Measurements from ENCODE around the gene TMIGD2. TPM values are rescaled to one million over a fixed set of nuclear protein-coding genes. Genes with fewer than 3 reads are reported as not detected.

The TMIGD2 gene
- total RNA-seq, 1 experiment from 2014 or later: not detected

DNA sequence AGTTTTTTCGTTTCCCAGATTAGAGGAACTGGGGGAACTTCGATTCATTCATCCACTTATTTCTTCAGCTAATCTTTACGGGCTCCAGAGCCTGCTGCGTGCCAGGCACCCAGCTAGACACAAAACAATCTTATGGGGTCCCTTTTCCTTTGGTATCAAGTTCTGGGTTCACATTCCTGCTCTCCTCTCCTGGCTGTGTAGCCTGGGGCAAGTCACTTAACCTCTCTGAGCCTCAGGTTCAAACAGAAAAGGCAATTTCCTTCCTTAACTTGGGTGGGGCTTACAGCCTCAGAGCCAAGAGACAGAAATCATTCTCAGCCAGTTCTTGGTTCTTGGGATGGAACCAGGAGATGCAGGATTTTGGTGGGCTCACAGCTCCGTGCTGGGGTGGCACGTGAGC lies 17.2 kb downstream of the TMIGD2 start:
- intact Hi-C loops (cut with micrococcal nuclease; ENCODE audit: unreplicated experiment): no loop called here
- no TSS peak for BruUV-seq (replicated peaks)
- DNase-seq (ENCODE audit: low spot score): no peak
- Histone ChIP-seq H3K27me3 (replicated peaks; ENCODE audit: insufficient read depth, low read depth, low read length, poor library complexity) (peaks cover 42% of the 10 kb centered on the region), H3K9me3 (ENCODE audit: low read depth, low read length, poor library complexity, severe bottlenecking) (no peaks in the 10 kb centered on the region), H3K4me1 (ENCODE audit: insufficient read depth, low read length, poor library complexity, severe bottlenecking) (no peaks in the 10 kb centered on the region), H3K36me3 (ENCODE audit: insufficient read depth, low read length, poor library complexity, severe bottlenecking) (no peaks in the 10 kb centered on the region), H3K27ac (ENCODE audit: low read depth, low read length, poor library complexity, severe bottlenecking) (no peak overlapping the region), H3K4me3 (ENCODE audit: low read depth, low read length, poor library complexity, severe bottlenecking) (no peak overlapping the region)
- TF ChIP-seq, protein P1, sequence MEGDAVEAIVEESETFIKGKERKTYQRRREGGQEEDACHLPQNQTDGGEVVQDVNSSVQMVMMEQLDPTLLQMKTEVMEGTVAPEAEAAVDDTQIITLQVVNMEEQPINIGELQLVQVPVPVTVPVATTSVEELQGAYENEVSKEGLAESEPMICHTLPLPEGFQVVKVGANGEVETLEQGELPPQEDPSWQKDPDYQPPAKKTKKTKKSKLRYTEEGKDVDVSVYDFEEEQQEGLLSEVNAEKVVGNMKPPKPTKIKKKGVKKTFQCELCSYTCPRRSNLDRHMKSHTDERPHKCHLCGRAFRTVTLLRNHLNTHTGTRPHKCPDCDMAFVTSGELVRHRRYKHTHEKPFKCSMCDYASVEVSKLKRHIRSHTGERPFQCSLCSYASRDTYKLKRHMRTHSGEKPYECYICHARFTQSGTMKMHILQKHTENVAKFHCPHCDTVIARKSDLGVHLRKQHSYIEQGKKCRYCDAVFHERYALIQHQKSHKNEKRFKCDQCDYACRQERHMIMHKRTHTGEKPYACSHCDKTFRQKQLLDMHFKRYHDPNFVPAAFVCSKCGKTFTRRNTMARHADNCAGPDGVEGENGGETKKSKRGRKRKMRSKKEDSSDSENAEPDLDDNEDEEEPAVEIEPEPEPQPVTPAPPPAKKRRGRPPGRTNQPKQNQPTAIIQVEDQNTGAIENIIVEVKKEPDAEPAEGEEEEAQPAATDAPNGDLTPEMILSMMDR (conservative IDR thresholded peaks at IDR 0.05; ENCODE audit: low read depth, low read length): no peak
- TF ChIP-seq EZH2 (IDR thresholded peaks at IDR 0.05; ENCODE audit: borderline replicate concordance, low read depth, low read length, poor library complexity, severe bottlenecking): no peak
- CTCF ChIA-PET: no interaction called here
- POLR2A ChIA-PET (ENCODE audit: low non-redundant PET): interaction anchor here (0.7 kb wide), 1 partner anchor 708 kb away, joined by 4 read pairs; no protein-coding TSS in a partner anchor

GRCh38 chr19:4284176-4284958 lies 17.8 kb downstream of the TMIGD2 start:
- TF ChIP-seq, protein P1 (conservative IDR thresholded peaks at IDR 0.05; ENCODE audit: low read depth, low read length): no peak
- TF ChIP-seq EZH2 (IDR thresholded peaks at IDR 0.05; ENCODE audit: borderline replicate concordance, low read depth, low read length, poor library complexity, severe bottlenecking): no peak
- ChIA-PET POLR2A (ENCODE audit: low non-redundant PET) (no interaction called here), CTCF (interaction anchor here (0.6 kb wide), 1 partner anchor 9 kb away, joined by 4 read pairs; no protein-coding TSS in a partner anchor)
- Histone ChIP-seq H3K4me1 (ENCODE audit: insufficient read depth, low read length, poor library complexity, severe bottlenecking) (peaks cover 5% of the 10 kb centered on the region), H3K27ac (ENCODE audit: low read depth, low read length, poor library complexity, severe bottlenecking) (no peak overlapping the region), H3K27me3 (replicated peaks; ENCODE audit: insufficient read depth, low read depth, low read length, poor library complexity) (peaks cover 48% of the 10 kb centered on the region), H3K4me3 (ENCODE audit: low read depth, low read length, poor library complexity, severe bottlenecking) (no peak overlapping the region), H3K9me3 (ENCODE audit: low read depth, low read length, poor library complexity, severe bottlenecking) (no peaks in the 10 kb centered on the region), H3K36me3 (ENCODE audit: insufficient read depth, low read length, poor library complexity, severe bottlenecking) (no peaks in the 10 kb centered on the region)
- intact Hi-C loops (cut with micrococcal nuclease; ENCODE audit: unreplicated experiment): no loop called here
- no TSS peak for BruUV-seq (replicated peaks)
- peak; percentile 60 for DNase-seq (ENCODE audit: low spot score)

DNA sequence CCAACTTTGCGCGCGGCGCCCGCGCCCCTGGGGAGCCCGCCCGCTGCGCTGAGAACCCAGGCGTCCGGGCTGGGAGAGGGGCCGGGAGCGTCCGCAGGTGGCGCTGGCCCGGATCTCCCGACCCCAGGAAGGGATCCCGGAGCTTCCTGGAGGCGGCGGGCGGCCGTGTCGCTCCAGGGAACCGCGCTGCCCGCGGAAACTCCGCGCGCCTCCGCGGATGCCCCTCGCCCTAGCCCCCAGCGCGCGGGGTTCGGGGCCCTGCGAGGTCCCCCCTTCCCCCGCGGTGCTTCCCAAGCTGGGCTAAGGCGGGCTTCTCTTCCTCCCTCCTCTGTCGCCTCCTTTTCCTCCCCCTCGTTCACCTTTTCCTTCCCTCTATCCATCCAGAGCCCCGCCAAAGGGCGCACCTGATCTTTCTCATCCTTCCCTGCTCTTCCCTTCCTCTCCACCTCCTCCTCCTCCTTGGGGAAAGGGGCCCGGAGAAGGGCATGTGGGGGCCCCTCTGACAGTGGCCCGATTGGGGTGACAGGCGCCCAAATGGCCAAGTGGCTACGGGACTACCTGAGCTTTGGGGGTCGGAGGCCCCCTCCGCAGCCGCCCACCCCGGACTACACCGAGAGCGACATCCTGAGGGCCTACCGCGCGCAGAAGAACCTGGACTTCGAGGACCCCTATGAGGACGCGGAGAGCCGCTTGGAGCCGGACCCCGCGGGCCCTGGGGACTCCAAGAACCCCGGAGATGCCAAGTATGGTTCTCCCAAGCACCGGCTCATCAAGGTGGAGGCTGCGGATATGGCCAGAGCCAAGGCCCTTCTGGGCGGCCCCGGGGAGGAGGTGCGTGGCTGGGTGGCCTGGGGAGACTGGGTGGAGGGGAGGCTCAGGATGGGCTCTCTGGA lies 22.4 kb downstream of the TMIGD2 start:
- ChIA-PET POLR2A (ENCODE audit: low non-redundant PET) (no interaction called here), CTCF (no interaction called here)
- Histone ChIP-seq H3K4me1 (ENCODE audit: insufficient read depth, low read length, poor library complexity, severe bottlenecking) (peaks cover 5% of the 10 kb centered on the region), H3K9me3 (ENCODE audit: low read depth, low read length, poor library complexity, severe bottlenecking) (no peaks in the 10 kb centered on the region), H3K27ac (ENCODE audit: low read depth, low read length, poor library complexity, severe bottlenecking) (no peak overlapping the region), H3K36me3 (ENCODE audit: insufficient read depth, low read length, poor library complexity, severe bottlenecking) (no peaks in the 10 kb centered on the region), H3K4me3 (ENCODE audit: low read depth, low read length, poor library complexity, severe bottlenecking) (peak overlapping the region; percentile 42), H3K27me3 (replicated peaks; ENCODE audit: insufficient read depth, low read depth, low read length, poor library complexity) (peaks cover 56% of the 10 kb centered on the region)
- BruUV-seq (replicated peaks): no TSS peak
- intact Hi-C loops (cut with micrococcal nuclease; ENCODE audit: unreplicated experiment): no loop called here
- DNase-seq (ENCODE audit: low spot score): no peak
- TF ChIP-seq EZH2 (IDR thresholded peaks at IDR 0.05; ENCODE audit: borderline replicate concordance, low read depth, low read length, poor library complexity, severe bottlenecking): peak; percentile 53
- TF ChIP-seq, protein P1 (conservative IDR thresholded peaks at IDR 0.05; ENCODE audit: low read depth, low read length): no peak
